Mononuclear cell (primary cell): ENCODE data around the gene PHC2. TPM values are rescaled to one million over a fixed set of nuclear protein-coding genes. Genes with fewer than 3 reads are reported as not detected.
"Not testable (repeated sequence)": the region's sequence is repeated elsewhere in the genome, so short reads cannot be mapped to it uniquely, and the experiment has no call there.

Experiments used
- H3K27me3 ChIP-seq: 2 replicates; pipeline ENCODE4 v1.6.0; 2011; ENCODE audit warnings: low read length, control low read depth; ENCODE audit not compliant: insufficient read depth
- H3K4me1 ChIP-seq: 2 replicates; pipeline ENCODE4 v1.5.1; 2011; ENCODE audit warnings: mild to moderate bottlenecking, low read length, control low read depth; ENCODE audit not compliant: insufficient read depth
- H3K4me3 ChIP-seq: 2 replicates; pipeline ENCODE4 v1.5.1; 2011; ENCODE audit warnings: mild to moderate bottlenecking, low read length, moderate library complexity
- H3K9me3 ChIP-seq: 2 replicates; pipeline ENCODE4 v1.5.1; 2011; ENCODE audit warnings: low read depth, mild to moderate bottlenecking, control low read depth, low read length
- total RNA-seq: library from RNA; depleted of rRNA; stranded (reverse); fragments of >200 nt; gene quantifications from one replicate; pipeline ENCODE4 v1.2.3, GENCODE V29; 2012

The PHC2 gene
- total RNA-seq, 1 donor, result 55.6 TPM

- Histone ChIP-seq H3K27me3 (no peaks in the 10 kb centered on the region), H3K4me3 (no peak overlapping the region), H3K9me3 (no peaks in the 10 kb centered on the region), H3K4me1 (no peaks in the 10 kb centered on the region)
Observed at GRCh38 chr1:33312413-33312749, 118.5 kb downstream of the PHC2 start.

- peaks cover 3% of the 10 kb centered on the region for H3K4me1 ChIP-seq
- no peak overlapping the region for H3K4me3 ChIP-seq
- no peaks in the 10 kb centered on the region for H3K9me3 ChIP-seq
- peaks cover 1% of the 10 kb centered on the region for H3K27me3 ChIP-seq
Observed at GRCh38 chr1:33311706-33312412, 119.0 kb downstream of the PHC2 start.

- H3K27me3 ChIP-seq, result peaks cover 13% of the 10 kb centered on the region
- H3K4me3 ChIP-seq, result no peak overlapping the region
- H3K4me1 ChIP-seq, result peaks cover 8% of the 10 kb centered on the region
- no peaks in the 10 kb centered on the region for H3K9me3 ChIP-seq
Observed at GRCh38 chr1:33310702-33311101, 120.2 kb downstream of the PHC2 start.

- H3K4me3 ChIP-seq, H3K9me3 ChIP-seq, H3K4me1 ChIP-seq: not testable (repeated sequence)
- peaks cover 13% of the 10 kb centered on the region for H3K27me3 ChIP-seq
Observed at GRCh38 chr1:33309351-33309750, 121.5 kb downstream of the PHC2 start.

GRCh38 chr1:33307494-33307864 lies 123.4 kb downstream of the PHC2 start:
- Histone ChIP-seq H3K9me3 (no peaks in the 10 kb centered on the region), H3K4me1 (peaks cover 11% of the 10 kb centered on the region), H3K4me3 (no peak overlapping the region)

GRCh38 chr1:33306653-33307493 lies 124.0 kb downstream of the PHC2 start:
- H3K9me3 ChIP-seq, result no peaks in the 10 kb centered on the region
- peaks cover 13% of the 10 kb centered on the region for H3K27me3 ChIP-seq
- no peak overlapping the region for H3K4me3 ChIP-seq
- H3K4me1 ChIP-seq, result peaks cover 17% of the 10 kb centered on the region

More at GRCh38 chr1:33307494-33307864, 123.4 kb downstream of the PHC2 start:
- H3K27me3 ChIP-seq, result peaks cover 13% of the 10 kb centered on the region

GRCh38 chr1:33305816-33306652 lies 124.9 kb downstream of the PHC2 start:
- peaks cover 13% of the 10 kb centered on the region for H3K27me3 ChIP-seq
- H3K4me1 ChIP-seq, result peaks cover 18% of the 10 kb centered on the region
- no peaks in the 10 kb centered on the region for H3K9me3 ChIP-seq
- no peak overlapping the region for H3K4me3 ChIP-seq

- Histone ChIP-seq H3K4me3 (no peak overlapping the region), H3K27me3 (peaks cover 13% of the 10 kb centered on the region), H3K9me3 (no peaks in the 10 kb centered on the region), H3K4me1 (peaks cover 18% of the 10 kb centered on the region)
Observed at GRCh38 chr1:33305016-33305415, 125.9 kb downstream of the PHC2 start.

- Histone ChIP-seq H3K27me3 (peaks cover 13% of the 10 kb centered on the region), H3K4me3 (no peak overlapping the region), H3K4me1 (peaks cover 22% of the 10 kb centered on the region)
Observed at GRCh38 chr1:33302325-33302724, 128.6 kb downstream of the PHC2 start.

GRCh38 chr1:33301273-33301984 lies 129.5 kb downstream of the PHC2 start:
- H3K9me3 ChIP-seq, result no peaks in the 10 kb centered on the region
- H3K27me3 ChIP-seq, result peaks cover 7% of the 10 kb centered on the region
- no peak overlapping the region for H3K4me3 ChIP-seq
- H3K4me1 ChIP-seq, result peaks cover 15% of the 10 kb centered on the region

More at GRCh38 chr1:33302325-33302724, 128.6 kb downstream of the PHC2 start:
- H3K9me3 ChIP-seq, result no peaks in the 10 kb centered on the region

GRCh38 chr1:33300673-33301072 lies 130.2 kb downstream of the PHC2 start:
- Histone ChIP-seq H3K4me1 (peaks cover 14% of the 10 kb centered on the region), H3K27me3 (no peaks in the 10 kb centered on the region), H3K4me3 (no peak overlapping the region), H3K9me3 (no peaks in the 10 kb centered on the region)

- peaks cover 18% of the 10 kb centered on the region for H3K4me1 ChIP-seq
- no peak overlapping the region for H3K4me3 ChIP-seq
- no peaks in the 10 kb centered on the region for H3K27me3 ChIP-seq
- H3K9me3 ChIP-seq, result no peaks in the 10 kb centered on the region
Observed at GRCh38 chr1:33299461-33300155, 131.3 kb downstream of the PHC2 start.

GRCh38 chr1:33298623-33299277 lies 132.1 kb downstream of the PHC2 start:
- Histone ChIP-seq H3K27me3 (no peaks in the 10 kb centered on the region), H3K4me1 (peaks cover 18% of the 10 kb centered on the region), H3K9me3 (no peaks in the 10 kb centered on the region), H3K4me3 (no peak overlapping the region)
